ENCODE measurements around the gene MYCBPAP.

Gene MYCBPAP, protein sequence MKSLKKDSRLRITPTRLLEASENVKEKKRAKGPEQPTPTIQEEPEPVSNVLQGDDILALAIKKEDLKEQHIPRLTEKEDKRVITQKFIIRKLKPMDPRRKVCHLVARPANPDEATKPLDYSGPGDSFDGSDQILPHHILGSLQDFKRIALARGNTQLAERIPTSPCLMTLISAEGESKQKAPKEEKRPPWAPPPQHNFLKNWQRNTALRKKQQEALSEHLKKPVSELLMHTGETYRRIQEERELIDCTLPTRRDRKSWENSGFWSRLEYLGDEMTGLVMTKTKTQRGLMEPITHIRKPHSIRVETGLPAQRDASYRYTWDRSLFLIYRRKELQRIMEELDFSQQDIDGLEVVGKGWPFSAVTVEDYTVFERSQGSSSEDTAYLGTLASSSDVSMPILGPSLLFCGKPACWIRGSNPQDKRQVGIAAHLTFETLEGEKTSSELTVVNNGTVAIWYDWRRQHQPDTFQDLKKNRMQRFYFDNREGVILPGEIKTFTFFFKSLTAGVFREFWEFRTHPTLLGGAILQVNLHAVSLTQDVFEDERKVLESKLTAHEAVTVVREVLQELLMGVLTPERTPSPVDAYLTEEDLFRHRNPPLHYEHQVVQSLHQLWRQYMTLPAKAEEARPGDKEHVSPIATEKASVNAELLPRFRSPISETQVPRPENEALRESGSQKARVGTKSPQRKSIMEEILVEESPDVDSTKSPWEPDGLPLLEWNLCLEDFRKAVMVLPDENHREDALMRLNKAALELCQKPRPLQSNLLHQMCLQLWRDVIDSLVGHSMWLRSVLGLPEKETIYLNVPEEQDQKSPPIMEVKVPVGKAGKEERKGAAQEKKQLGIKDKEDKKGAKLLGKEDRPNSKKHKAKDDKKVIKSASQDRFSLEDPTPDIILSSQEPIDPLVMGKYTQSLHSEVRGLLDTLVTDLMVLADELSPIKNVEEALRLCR

GRCh38 chr17:50507871-50508572 lies at the start of gene MYCBPAP:
Gene MYCBPAP, plus strand, starts transcription at chr17:50508439. Its CDS starts 236 bp downstream, at chr17:50508675.
- DNase-seq: peak; percentile 22 to 73

DNA sequence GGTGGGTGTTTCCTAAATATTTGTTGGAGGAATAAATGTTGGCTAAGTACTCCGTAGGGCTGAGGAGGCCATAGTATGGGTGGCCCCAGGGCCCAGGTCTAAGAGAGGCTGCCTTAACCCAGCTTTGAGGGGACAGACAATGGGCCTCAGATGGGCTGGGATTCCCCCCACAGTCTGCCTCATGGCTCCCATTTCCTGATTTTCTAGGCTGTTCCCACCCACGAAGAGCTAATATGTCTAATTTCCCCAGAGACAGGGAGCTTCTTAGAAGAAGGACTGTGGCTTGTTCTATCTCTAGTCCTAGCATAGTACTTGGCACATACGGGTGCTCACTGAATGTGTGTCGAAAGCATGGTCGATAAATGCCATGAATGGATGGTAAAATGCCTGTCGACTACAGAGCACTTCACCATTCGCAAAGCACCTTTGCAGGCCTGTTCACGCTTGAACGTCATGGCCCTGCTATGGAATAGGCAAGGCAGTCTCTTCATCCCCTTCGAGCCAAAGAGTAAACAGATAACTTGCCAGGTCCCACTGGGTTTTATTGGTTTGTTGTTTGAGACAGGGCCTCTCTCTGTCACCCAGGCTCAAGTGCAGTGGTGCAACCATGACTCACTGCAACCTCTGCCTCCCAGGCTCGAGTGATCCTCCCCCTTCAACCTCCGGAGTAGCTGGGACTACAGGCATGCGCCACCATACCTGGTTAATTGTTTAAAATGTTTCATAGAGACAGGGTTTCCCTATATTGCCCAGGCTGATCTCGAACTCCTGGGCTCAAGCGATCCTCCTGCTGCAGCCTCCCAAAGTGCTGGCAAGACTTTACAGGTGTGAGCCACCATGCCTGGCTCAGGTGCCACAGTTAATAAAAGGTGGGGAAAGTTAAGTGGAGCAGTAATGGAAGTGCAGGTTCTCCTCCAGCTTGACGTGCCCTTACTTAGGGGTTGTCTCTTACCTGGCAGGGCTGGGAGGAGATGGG lies 49.2 kb upstream of the MYCBPAP start:
- DNase-seq: no peak

DNA sequence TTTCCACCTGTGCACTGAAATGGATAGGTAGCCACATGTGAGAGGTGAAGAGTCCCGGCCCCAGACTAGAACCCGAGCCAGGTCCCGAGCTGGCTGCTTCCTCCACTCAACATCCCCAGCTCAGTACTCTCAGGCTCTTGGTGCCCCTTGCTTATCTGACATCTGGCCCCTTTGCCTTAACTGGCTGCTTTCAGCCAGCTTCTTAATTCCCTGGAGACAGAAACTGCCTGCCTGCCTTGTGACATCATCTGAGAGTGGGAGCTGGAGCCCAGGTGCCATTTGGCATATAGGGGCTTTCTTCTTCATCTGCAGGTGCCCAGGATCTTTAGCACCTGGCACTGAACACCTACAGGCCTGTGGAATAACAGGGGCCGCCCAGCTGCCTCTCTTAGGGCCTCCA lies 48.5 kb upstream of the MYCBPAP start:
- no peak for DNase-seq

DNA sequence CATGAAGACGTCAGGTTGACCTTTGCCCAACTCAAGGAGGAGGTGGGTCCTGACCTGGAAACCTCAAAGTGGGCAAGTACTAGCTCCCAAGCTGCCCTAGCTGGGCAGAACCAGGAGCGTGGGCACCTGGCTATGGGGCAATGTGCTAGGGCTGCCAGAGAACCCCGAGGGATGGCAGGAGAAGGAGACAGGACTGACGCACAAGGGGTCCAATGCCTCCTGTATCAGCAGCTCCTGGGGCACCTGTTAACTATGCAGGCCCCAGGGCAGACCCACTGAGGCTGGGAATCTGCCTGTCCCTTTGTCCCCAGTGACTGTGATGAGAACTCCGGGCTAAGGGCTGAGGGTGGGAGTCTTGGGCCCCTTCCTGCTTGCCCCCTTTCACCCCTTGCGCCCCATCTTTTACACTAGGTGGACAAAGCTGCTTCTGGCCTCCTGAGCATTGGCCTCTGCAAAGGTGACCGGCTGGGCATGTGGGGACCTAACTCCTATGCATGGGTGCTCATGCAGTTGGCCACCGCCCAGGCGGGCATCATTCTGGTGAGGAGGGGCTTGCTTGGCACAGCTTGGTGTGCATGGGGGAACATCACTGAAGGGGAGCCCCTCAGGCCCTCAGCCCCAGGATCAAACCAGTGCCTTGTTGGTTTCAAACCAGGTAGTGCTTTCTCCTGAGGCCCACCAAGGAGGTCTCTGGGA lies 47.3 kb upstream of the MYCBPAP start:
- DNase-seq: no peak

DNA sequence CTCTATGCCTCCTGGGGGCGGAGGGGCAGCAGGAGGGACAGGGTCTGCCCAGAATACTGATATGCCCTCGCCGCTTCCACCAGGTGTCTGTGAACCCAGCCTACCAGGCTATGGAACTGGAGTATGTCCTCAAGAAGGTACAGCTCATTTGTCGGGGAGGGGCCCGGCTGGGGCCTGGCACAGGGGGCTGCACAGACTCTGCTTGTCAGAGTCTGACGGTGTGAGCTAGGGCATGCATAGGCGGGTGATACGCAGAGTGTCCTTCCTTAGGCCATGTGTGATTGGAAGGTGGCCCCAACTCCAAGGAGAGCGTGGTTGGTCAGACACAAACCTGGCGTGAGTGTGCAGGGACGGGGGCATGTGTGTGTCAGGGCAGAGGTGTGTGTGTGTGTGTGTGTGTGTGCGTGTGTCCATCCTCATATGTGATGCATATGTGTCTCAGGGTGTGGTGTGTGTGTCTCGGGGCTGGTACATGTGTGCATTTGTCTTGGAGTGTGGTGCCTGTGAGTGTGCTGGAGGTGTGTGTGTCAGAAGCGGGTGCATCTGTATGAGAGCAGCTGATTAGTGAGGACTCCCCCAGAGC lies 46.6 kb upstream of the MYCBPAP start:
- no peak for DNase-seq

- DNase-seq: no peak
Observed at GRCh38 chr17:50462446-50462845, 45.8 kb upstream of the MYCBPAP start.

DNA sequence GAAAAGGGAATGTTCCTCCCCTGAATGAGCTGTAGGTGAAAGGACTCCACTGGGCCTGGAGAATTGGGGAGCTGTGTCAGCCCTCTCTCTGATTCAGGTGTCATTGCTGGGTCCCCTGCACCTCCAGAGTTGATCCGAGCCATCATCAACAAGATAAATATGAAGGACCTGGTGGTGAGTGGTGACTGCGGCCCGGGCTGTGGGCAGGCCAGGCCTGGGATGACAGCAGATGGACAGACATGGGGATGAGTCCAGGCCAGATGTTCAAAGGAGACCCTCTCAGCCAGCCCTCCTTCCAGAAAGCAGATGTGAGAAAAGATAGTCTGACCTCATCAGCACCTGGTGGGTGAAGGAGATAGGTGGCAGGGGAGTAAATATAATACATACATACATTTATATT lies 44.1 kb upstream of the MYCBPAP start:
- no peak for DNase-seq

- DNase-seq: no peak
Observed at GRCh38 chr17:50464736-50465135, 43.5 kb upstream of the MYCBPAP start.

DNA sequence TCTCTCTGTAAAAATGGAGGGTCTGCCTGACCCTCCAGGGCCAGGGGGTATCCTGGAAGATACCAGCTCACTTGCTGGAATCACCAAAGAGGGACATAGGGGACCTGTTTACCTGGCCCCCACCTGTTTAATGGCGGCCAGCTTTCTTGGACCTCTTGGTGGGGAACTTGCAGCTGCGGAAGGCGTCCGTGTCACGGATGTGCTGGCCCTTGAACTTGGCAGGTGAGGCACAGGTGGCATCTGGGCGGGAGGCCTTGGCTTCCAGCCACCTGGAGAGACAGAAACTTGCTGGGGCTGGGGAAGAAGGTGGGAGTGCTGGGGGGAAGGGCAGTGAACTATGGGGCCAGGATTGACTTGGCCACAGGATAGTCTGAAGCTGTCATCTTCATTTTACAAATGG lies 43.1 kb upstream of the MYCBPAP start:
- no peak for DNase-seq

GRCh38 chr17:50465635-50466034 lies 42.6 kb upstream of the MYCBPAP start:
- DNase-seq: no peak

- DNase-seq: no peak
Observed at GRCh38 chr17:50466371-50467113, 41.7 kb upstream of the MYCBPAP start.

GRCh38 chr17:50467114-50467854 lies 41.0 kb upstream of the MYCBPAP start:
- no peak for DNase-seq

- DNase-seq: no peak
Observed at GRCh38 chr17:50467855-50468303, 40.4 kb upstream of the MYCBPAP start.

DNA sequence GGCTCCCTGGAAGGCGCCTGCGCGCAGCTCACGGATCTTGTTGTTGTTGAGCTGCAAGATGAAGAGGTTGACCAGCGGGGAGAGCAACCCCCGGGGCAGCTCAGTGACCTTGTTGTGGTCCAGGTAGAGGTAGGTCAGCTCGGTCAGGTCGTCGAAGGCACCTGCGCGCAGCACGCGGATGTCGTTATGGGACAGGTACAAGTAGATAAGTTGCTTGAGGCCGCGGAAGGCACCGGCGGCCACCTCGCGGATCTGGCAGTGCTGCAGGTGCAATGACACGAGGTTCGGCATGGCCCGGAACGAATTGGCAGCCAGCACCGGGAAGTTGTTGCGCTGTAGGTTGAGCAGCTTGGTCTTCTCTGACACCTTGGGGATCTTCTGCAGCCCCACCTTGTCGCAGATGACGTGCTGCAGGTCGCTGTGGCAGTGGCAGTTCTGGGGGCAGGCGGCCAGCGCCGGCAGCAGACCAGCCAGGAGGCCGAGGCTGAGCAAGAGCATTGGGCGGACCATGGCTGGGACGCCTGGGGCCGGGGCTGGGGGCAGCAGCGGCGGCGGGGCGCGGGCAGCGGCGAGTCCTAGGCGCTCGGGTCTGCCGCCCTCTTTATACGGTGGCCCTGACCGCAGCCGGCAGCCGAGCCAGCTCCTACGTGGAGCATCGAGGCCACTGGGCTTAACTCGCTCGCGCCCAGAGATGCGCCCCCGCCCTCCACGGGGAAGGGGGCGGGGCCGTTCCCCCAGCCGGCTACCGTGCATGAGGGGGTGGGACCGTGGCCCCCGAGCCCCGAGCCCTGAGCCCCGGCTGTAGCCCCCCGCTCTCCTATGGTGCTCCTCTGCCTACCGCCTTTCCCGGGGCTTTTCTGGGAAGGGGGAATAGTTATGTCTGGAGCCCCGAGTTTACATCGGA lies 39.7 kb upstream of the MYCBPAP start, which contains the start of gene CHAD:
Gene CHAD (minus strand): TSS at position 577 of the 904 bp plus-strand sequence. CDS start 67 bp downstream, at position 510.
- no peak for DNase-seq

DNA sequence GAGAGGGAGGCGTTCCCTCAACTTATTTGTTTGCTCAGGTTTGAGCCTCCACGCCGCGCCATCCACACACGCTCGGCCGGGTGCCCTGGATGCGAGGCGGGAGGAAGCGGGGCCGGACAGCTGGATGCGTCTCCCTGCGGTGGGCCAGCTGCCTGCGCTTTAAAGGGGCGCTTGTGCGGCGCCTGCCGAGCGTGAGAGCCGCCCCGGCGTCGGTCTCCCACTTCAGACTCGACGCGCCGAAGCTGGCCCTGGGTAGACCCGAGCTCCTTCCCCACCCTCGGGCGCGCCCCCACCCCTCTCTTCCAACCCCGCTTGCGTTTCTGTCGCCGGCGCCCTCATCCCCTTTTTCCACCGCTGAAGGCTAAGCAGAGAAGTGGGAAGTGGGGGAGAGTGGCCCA lies 39.0 kb upstream of the MYCBPAP start:
- DNase-seq: no peak

DNA sequence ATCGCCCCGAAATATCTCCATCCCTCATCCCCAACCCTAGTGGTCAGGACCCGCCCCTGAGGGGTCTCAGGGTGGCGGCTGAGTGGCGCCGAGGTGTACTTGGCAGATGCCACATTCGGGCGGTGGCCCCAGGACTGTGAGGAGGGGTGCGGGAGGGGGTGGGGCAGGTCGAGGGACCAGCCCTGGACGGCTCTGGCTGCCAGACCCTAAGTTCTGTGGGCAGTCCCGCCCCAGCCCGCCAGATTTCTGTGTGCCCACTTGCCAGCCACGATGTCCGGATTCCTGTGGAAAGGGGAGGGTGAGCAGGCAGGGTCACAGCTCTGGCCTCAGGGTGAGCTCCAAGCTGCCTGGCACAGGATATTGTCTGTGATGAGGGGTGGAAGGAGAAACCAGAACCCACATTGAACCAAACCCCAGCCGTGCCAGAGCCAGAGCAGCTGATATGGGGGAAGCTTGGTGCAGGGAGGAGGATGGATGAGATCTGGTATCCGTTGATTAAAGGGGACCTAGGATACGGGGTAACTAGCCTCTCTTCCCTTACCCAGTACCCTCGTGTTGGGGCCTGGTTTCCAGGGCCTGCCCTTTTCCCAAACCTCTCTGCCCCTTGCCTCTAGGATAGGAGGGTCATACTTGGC lies 38.5 kb upstream of the MYCBPAP start:
- no peak for DNase-seq

DNA sequence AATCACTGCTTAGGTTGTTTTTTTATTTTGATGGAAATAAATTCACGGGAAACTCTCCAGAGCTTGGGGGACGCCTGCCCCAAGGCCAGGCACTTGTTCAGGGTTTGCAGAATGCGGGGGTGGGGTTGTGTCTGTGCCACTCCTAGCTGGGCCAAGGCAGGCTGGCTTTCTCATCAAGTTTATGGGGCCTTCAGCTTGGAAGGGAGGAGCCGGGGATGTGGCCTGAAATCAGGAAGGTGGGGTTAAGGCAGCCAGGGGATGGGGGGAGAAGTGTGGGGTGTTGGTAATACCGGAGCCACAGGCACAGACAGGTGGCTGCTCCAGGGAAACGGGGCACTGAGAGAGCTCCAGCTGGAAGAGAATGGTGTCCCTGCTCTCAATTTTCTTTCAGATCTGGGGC lies 37.8 kb upstream of the MYCBPAP start:
- DNase-seq: no peak

Data from SW 1271 (cell line).